H1 (cell line): ENCODE results near the gene DOCK8. TPM values are rescaled to one million over a fixed set of nuclear protein-coding genes. Genes with fewer than 3 reads are reported as not detected.

Experiments used
- CTCF ChIA-PET: fragments of 300-600 bp; sonication (Branson Sonifier 250); formaldehyde crosslinking; loops from one replicate; lab custom pipeline; 2021; ENCODE audit not compliant: partially characterized antibody; lab: Charles Lee
- POLR2A ChIA-PET: fragments of 300-600 bp; sonication (Branson Sonifier 250); formaldehyde crosslinking; loops from one replicate; lab custom pipeline; 2021; ENCODE audit warnings: inconsistent platforms; ENCODE audit not compliant: partially characterized antibody; lab: Charles Lee
- DNase-seq, 2 experiments: peaks; one replicate each; pipeline versions ENCODE4 v3.0.0 to v3.0.0-alpha.2; 2010 to 2022; ENCODE audit warnings: low spot score in 2 of 2, low read depth in 1 of 2, mixed read lengths in 1 of 2
- FAIRE-seq: peaks from 2 replicates; lab custom pipeline; 2011; peaks lifted over from hg19 to GRCh38; lab: Jason Lieb, UNC
- H2AFZ ChIP-seq: 2 replicates; pipeline ENCODE4 v1.8.1; 2012; ENCODE audit warnings: low read length, inconsistent platforms
- H2AK5ac ChIP-seq: 2 replicates; pipeline ENCODE4 v1.6.1; 2013; ENCODE audit warnings: low read depth, low read length
- H2BK120ac ChIP-seq: replicated peaks from 2 replicates; pipeline ENCODE3; 2013; ENCODE audit warnings: low read depth, low read length, inconsistent platforms
- H2BK12ac ChIP-seq: 2 replicates; pipeline ENCODE4 v1.6.1; 2013; ENCODE audit warnings: low read depth, low read length
- H2BK15ac ChIP-seq: 2 replicates; pipeline ENCODE4 v1.6.1; 2013; ENCODE audit warnings: low read length
- H2BK20ac ChIP-seq: 2 replicates; pipeline ENCODE4 v1.6.1; 2013; ENCODE audit warnings: low read length
- H2BK5ac ChIP-seq: 2 replicates; pipeline ENCODE4 v1.6.1; 2013; ENCODE audit warnings: low read depth, low read length
- H3K14ac ChIP-seq: 2 replicates; pipeline ENCODE4 v1.6.1; 2013; ENCODE audit warnings: inconsistent platforms; ENCODE audit not compliant: insufficient read length
- H3K18ac ChIP-seq: 2 replicates; pipeline ENCODE4 v1.6.1; 2013; ENCODE audit warnings: low read length; ENCODE audit errors: extremely low read depth
- H3K23ac ChIP-seq: 2 replicates; pipeline ENCODE4 v1.6.1; 2013; ENCODE audit warnings: inconsistent platforms; ENCODE audit not compliant: insufficient read length
- H3K23me2 ChIP-seq: 2 replicates; pipeline ENCODE4 v1.6.1; 2013; ENCODE audit warnings: low read depth, low read length
- H3K27ac ChIP-seq: 2 replicates; pipeline ENCODE4 v1.6.1; 2011; ENCODE audit warnings: low read depth, low read length, inconsistent platforms
- H3K27me3 ChIP-seq, 4 experiments: replicated peaks in 1 of 4; 1 replicate in 1 of 4; 2 replicates in 3 of 4; pipeline versions ENCODE4 v1.6.1 to v1.8.1; 2011 to 2013; ENCODE audit warnings: low read length in 3 of 4, mild to moderate bottlenecking in 3 of 4, inconsistent platforms in 2 of 4, mixed read lengths in 2 of 4, moderate library complexity in 1 of 4; ENCODE audit not compliant: control insufficient read depth in 3 of 4, insufficient read depth in 3 of 4; ENCODE audit errors: extremely low read depth in 1 of 4
- H3K36me3 ChIP-seq, 4 experiments: 2 replicates each; pipeline versions ENCODE4 v1.6.1 to v1.8.1; 2011 to 2013; ENCODE audit warnings: mild to moderate bottlenecking in 4 of 4, low read length in 3 of 4, moderate library complexity in 2 of 4, control low read depth in 1 of 4, inconsistent platforms in 1 of 4; ENCODE audit not compliant: insufficient read depth in 4 of 4, control insufficient read depth in 2 of 4
- H3K4ac ChIP-seq: replicated peaks from 2 replicates; pipeline ENCODE3; 2013; ENCODE audit warnings: low read length, low read depth, mixed read lengths, inconsistent platforms; ENCODE audit not compliant: insufficient read length
- H3K4me1 ChIP-seq, 4 experiments: replicated peaks in 1 of 4; 1 replicate in 1 of 4; 2 replicates in 3 of 4; pipeline versions ENCODE4 v1.6.1 to v1.8.1; 2011 to 2013; ENCODE audit warnings: low read length in 3 of 4, inconsistent platforms in 2 of 4, mixed read lengths in 1 of 4; ENCODE audit not compliant: insufficient read depth in 4 of 4, control insufficient read depth in 3 of 4
- H3K4me2 ChIP-seq, 2 experiments: 2 replicates each; pipeline versions ENCODE4 v1.6.1 to v1.8.1; 2011 to 2013; ENCODE audit warnings: low read depth in 2 of 2, low read length in 2 of 2, control low read depth in 1 of 2, inconsistent platforms in 1 of 2, mild to moderate bottlenecking in 1 of 2; ENCODE audit not compliant: insufficient read depth in 1 of 2
- H3K4me3 ChIP-seq, 4 experiments: fragments of 200-600, 300-600 bp in 1 of 4; sonication (generic), shearing (Covaris generic), sonication (Bioruptor Twin) in 1 of 4; 2 replicates each; pipeline versions ENCODE4 v1.5.1 to v1.8.1; 2011 to 2016; ENCODE audit warnings: low read length in 4 of 4, low read depth in 3 of 4, control low read depth in 2 of 4, inconsistent platforms in 2 of 4, mild to moderate bottlenecking in 2 of 4, mixed read lengths in 1 of 4, moderate library complexity in 1 of 4; ENCODE audit not compliant: insufficient read depth in 2 of 4; ENCODE audit errors: extremely low read depth in 1 of 4
- H3K56ac ChIP-seq: replicated peaks from 2 replicates; pipeline ENCODE3; 2013; ENCODE audit warnings: low read depth, mild to moderate bottlenecking, mixed read lengths, low read length, inconsistent platforms; ENCODE audit not compliant: insufficient read length
- H3K79me1 ChIP-seq: 2 replicates; pipeline ENCODE4 v1.6.1; 2013; ENCODE audit warnings: low read depth, low read length, control low read depth
- H3K79me2 ChIP-seq, 2 experiments: 2 replicates each; pipeline versions ENCODE4 v1.6.1 to v1.8.1; 2012 to 2013; ENCODE audit warnings: low read length in 2 of 2, mild to moderate bottlenecking in 2 of 2, inconsistent platforms in 1 of 2; ENCODE audit not compliant: insufficient read depth in 2 of 2, control insufficient read depth in 1 of 2
- H3K9ac ChIP-seq, 4 experiments: replicated peaks in 1 of 4; 1 replicate in 1 of 4; 2 replicates in 3 of 4; pipeline versions ENCODE4 v1.6.1 to v1.8.1; 2011 to 2013; ENCODE audit warnings: low read depth in 3 of 4, low read length in 3 of 4, control low read depth in 2 of 4, mild to moderate bottlenecking in 2 of 4, moderate library complexity in 2 of 4, inconsistent platforms in 1 of 4; ENCODE audit errors: extremely low read depth in 1 of 4
- H3K9me3 ChIP-seq, 2 experiments: 2 replicates each; pipeline versions ENCODE4 v1.6.1 to v1.8.1; 2012 to 2013; ENCODE audit warnings: mild to moderate bottlenecking in 2 of 2, moderate library complexity in 2 of 2, control low read depth in 1 of 2, inconsistent platforms in 1 of 2, low read depth in 1 of 2, low read length in 1 of 2, mixed read lengths in 1 of 2; ENCODE audit not compliant: insufficient read depth in 2 of 2
- H4K20me1 ChIP-seq, 2 experiments: replicated peaks in 1 of 2; 2 replicates each; pipeline versions ENCODE3 to v1.8.1; 2011 to 2013; ENCODE audit warnings: inconsistent platforms in 2 of 2, low read length in 2 of 2, mild to moderate bottlenecking in 1 of 2; ENCODE audit not compliant: insufficient read depth in 2 of 2, control insufficient read depth in 1 of 2
- H4K5ac ChIP-seq: 2 replicates; pipeline ENCODE4 v1.6.1; 2013; ENCODE audit warnings: low read length, low read depth, mixed read lengths, inconsistent platforms; ENCODE audit not compliant: insufficient read length
- H4K8ac ChIP-seq: 2 replicates; pipeline ENCODE4 v1.8.0; 2013; ENCODE audit warnings: mild to moderate bottlenecking, moderate library complexity, low read length, inconsistent platforms; ENCODE audit not compliant: insufficient read depth; ENCODE audit errors: extremely low read depth
- H4K91ac ChIP-seq: replicated peaks from 2 replicates; pipeline ENCODE3; 2013; ENCODE audit warnings: low read length, mixed read lengths, inconsistent platforms; ENCODE audit not compliant: insufficient read length
- BCL11A ChIP-seq, 2 experiments: IDR thresholded peaks; one replicate each; pipeline ENCODE4 v1.6.1; 2011; ENCODE audit warnings: low read depth in 2 of 2, low read length in 2 of 2, mild to moderate bottlenecking in 2 of 2
- CBX8 ChIP-seq: fragments of 300-800, 300-1000 bp; sonication (generic); IDR thresholded peaks from 2 replicates; pipeline ENCODE4 v1.7.1; 2016; ENCODE audit warnings: low read depth, low read length, borderline replicate concordance
- CREB1 ChIP-seq: IDR thresholded peaks from 2 replicates; pipeline ENCODE4 v1.6.1; 2012; ENCODE audit warnings: inconsistent platforms
- GABPA ChIP-seq: IDR thresholded peaks from 2 replicates; pipeline ENCODE4 v1.6.1; 2011; ENCODE audit warnings: mild to moderate bottlenecking, low read length, moderate library complexity, borderline replicate concordance; ENCODE audit not compliant: insufficient read depth
- JUND ChIP-seq: IDR thresholded peaks from 2 replicates; pipeline ENCODE4 v1.6.1; 2011; ENCODE audit warnings: mild to moderate bottlenecking, improper control_type of control experiment, low read length
- MAFK ChIP-seq: IDR thresholded peaks from 2 replicates; pipeline ENCODE4 v1.6.1; 2012; ENCODE audit warnings: low read depth, mild to moderate bottlenecking, improper control_type of control experiment, low read length
- PHF8 ChIP-seq: fragments of 200-600 bp; sonication (generic); conservative IDR thresholded peaks from 2 replicates; pipeline ENCODE4 v1.7.1; 2012; ENCODE audit warnings: low read depth, mild to moderate bottlenecking, inconsistent platforms, low read length, moderate library complexity
- POLR2AphosphoS5 ChIP-seq: IDR thresholded peaks from 2 replicates; pipeline ENCODE4 v1.6.1; 2011; ENCODE audit warnings: low read depth, low read length
- RXRA ChIP-seq: IDR thresholded peaks from 2 replicates; pipeline ENCODE4 v1.6.1; 2011; ENCODE audit warnings: low read depth, mild to moderate bottlenecking, low read length, moderate library complexity; ENCODE audit not compliant: insufficient read depth
- SIN3A ChIP-seq, 2 experiments: IDR thresholded peaks in 1 of 2; conservative IDR thresholded peaks in 1 of 2; 2 replicates each; pipeline ENCODE4 v1.6.1; 2011 to 2012; ENCODE audit warnings: low read length in 2 of 2, improper control_type of control experiment in 1 of 2, low read depth in 1 of 2, mild to moderate bottlenecking in 1 of 2
- SP2 ChIP-seq: IDR thresholded peaks from 2 replicates; pipeline ENCODE4 v1.6.1; 2012; ENCODE audit warnings: mild to moderate bottlenecking, low read length, inconsistent platforms
- TBP ChIP-seq: IDR thresholded peaks from 2 replicates; pipeline ENCODE4 v1.6.1; 2011; ENCODE audit warnings: low read depth, low read length, improper control_type of control experiment
- USF2 ChIP-seq: IDR thresholded peaks from 2 replicates; pipeline ENCODE4 v1.6.1; 2011; ENCODE audit warnings: low read length, improper control_type of control experiment
- YY1 ChIP-seq: IDR thresholded peaks from 2 replicates; pipeline ENCODE4 v1.6.1; 2011; ENCODE audit warnings: low read depth, mild to moderate bottlenecking, low read length
- WGBS, 2 experiments: shearing (Covaris generic) in 1 of 2; methylation state at CpG; one replicate each; pipeline versions ENCODE4 v1.1.6 to v1.1.7; 2013 to 2015; ENCODE audit warnings: low lambda C conversion rate in 2 of 2, mixed read lengths in 2 of 2, inconsistent platforms in 1 of 2, low coverage in 1 of 2, missing lambda C conversion rate in 1 of 2; ENCODE audit not compliant: insufficient replicate concordance in 2 of 2, insufficient coverage in 1 of 2, insufficient read length in 1 of 2; ENCODE audit errors: extremely low coverage in 1 of 2, missing lambda C conversion rate in 1 of 2; 5-methylcytosine and 5-hydroxymethylcytosine counted together
- polyA plus RNA-seq, 7 experiments: library from polyadenylated mRNA; depleted of rRNA in 3 of 7; stranded (reverse) in 5 of 7; unstranded in 2 of 7; fragments of >200 nt in 5 of 7; fragments of 200-250 nt in 2 of 7; gene quantifications; 1 replicate in 5 of 7; 2 replicates in 1 of 7; 4 replicates in 1 of 7; pipeline versions ENCODE4 v1.2.1 to v1.2.3, GENCODE V29; 2011 to 2013; ENCODE audit warnings: missing spikeins in 2 of 7, mixed read lengths in 2 of 7
- total RNA-seq: library from RNA; stranded (reverse); fragmentation: NEBNext Ultra II Directional; extraction: Animal tissue kit (Norgen Biotek cat#: 25700); gene quantifications from 2 replicates; pipeline ENCODE4 v1.2.1, GENCODE V29; 2021

Gene DOCK8
- total and polyA plus RNA-seq, 2 of the 8 experiments (the other 6 are each of a cell fraction or from before 2014, with no cell fraction given) = 0.57 to 2.0 TPM

GRCh38 chr9:436482-436881 lies 221.8 kb downstream of the DOCK8 start:
- Histone ChIP-seq H3K56ac (no peak overlapping the region), H3K4me2 (no peak overlapping the region), H3K9me3 (no peaks in the 10 kb centered on the region), H3K4ac (no peak overlapping the region), H3K79me2 (no peaks in the 10 kb centered on the region), H2BK20ac (no peak overlapping the region), H3K18ac (no peak overlapping the region), H3K36me3 (no peaks in the 10 kb centered on the region), H2BK120ac (no peak overlapping the region), H2BK5ac (no peak overlapping the region), H4K91ac (no peak overlapping the region), H3K27ac (no peak overlapping the region), H3K27me3 (0 out of 7 replicates have a peak, but pooled peaks cover 0 to 1% (median 0%) of the 10 kb centered on the region in 4 experiments), H3K4me3 (no peak overlapping the region), H2AFZ (no peak overlapping the region), H4K8ac (no peak overlapping the region), H3K4me1 (no peaks in the 10 kb centered on the region), H3K79me1 (no peaks in the 10 kb centered on the region), H4K20me1 (no peaks in the 10 kb centered on the region), H4K5ac (no peak overlapping the region), H3K14ac (no peak overlapping the region), H2BK15ac (no peak overlapping the region), H3K23me2 (no peaks in the 10 kb centered on the region), H2BK12ac (no peak overlapping the region), H3K9ac (no peak overlapping the region), H3K23ac (no peak overlapping the region), H2AK5ac (no peak overlapping the region)
- ChIA-PET POLR2A (no interaction called here), CTCF (interaction anchor here (1.6 kb wide), 1 partner anchor 10 kb away, joined by 3 read pairs; no protein-coding TSS in a partner anchor)
- DNase-seq (no peak), FAIRE-seq (no peak)
- WGBS, 2 experiments = 77% methylated on average over 3 of the region's 3 CpGs; no CpG with 5 or more reads in 1 of the 2 experiments
- TF ChIP-seq USF2 (no peak), SP2 (no peak), CREB1 (no peak), CBX8 (no peak), POLR2AphosphoS5 (no peak), TBP (no peak), YY1 (no peak), RXRA (no peak), PHF8 (no peak), JUND (no peak), GABPA (no peak), MAFK (no peak), SIN3A (conservative IDR thresholded peaks at IDR 0.05 in 1 of 2, IDR thresholded peaks at IDR 0.05 in 1 of 2; ENCODE audit: low read depth in 1 of 2, low read length in 2 of 2) (no peak), BCL11A (IDR thresholded peaks at IDR 0.05; ENCODE audit: low read depth in 2 of 2, low read length in 2 of 2) (no peak)
